Liver (tissue), 3 donors: ENCODE data around the gene MSMP.

ENCODE experiments used
- CTCF ChIP-seq: fragments of 150-350 bp; IDR thresholded peaks from 2 replicates; pipeline ENCODE4 v1.5.1; 2017; ENCODE audit warnings: improper control_type of control experiment, low read depth, low read length; ENCODE audit not compliant: missing input control
- EGR1 ChIP-seq, 2 donors: IDR thresholded peaks; 2 replicates each; pipeline ENCODE4 v1.6.1; 2016 to 2018; ENCODE audit warnings: antibody characterized with exemption in 2 of 2, low read depth in 2 of 2
- HNF4A ChIP-seq, 2 donors: conservative IDR thresholded peaks; 2 replicates each; pipeline ENCODE4 v1.6.1; 2016; ENCODE audit warnings: antibody characterized with exemption in 2 of 2, mild to moderate bottlenecking in 2 of 2
- RAD21 ChIP-seq, 2 donors: IDR thresholded peaks; 2 replicates each; pipeline ENCODE4 v1.6.1; 2016; ENCODE audit warnings: antibody characterized with exemption in 2 of 2, mild to moderate bottlenecking in 2 of 2
- REST ChIP-seq: IDR thresholded peaks from 2 replicates; pipeline ENCODE4 v1.6.1; 2016; ENCODE audit warnings: antibody characterized with exemption, mild to moderate bottlenecking
- TAF1 ChIP-seq: conservative IDR thresholded peaks from 2 replicates; pipeline ENCODE4 v1.6.1; 2016; ENCODE audit warnings: antibody characterized with exemption, mild to moderate bottlenecking
- TF ChIP-seq, protein P1 (sequence below): IDR thresholded peaks from 2 replicates; pipeline ENCODE4 v1.6.1; 2016; ENCODE audit warnings: antibody characterized with exemption
- TF ChIP-seq, protein P2 (sequence below): IDR thresholded peaks from 2 replicates; pipeline ENCODE4 v1.6.1; 2016; ENCODE audit warnings: antibody characterized with exemption
- TF ChIP-seq, protein P3 (sequence below): IDR thresholded peaks from 2 replicates; pipeline ENCODE4 v1.6.1; 2016; ENCODE audit warnings: antibody characterized with exemption
- donor health status: healthy.
- donor health status: healthy.

DNA sequence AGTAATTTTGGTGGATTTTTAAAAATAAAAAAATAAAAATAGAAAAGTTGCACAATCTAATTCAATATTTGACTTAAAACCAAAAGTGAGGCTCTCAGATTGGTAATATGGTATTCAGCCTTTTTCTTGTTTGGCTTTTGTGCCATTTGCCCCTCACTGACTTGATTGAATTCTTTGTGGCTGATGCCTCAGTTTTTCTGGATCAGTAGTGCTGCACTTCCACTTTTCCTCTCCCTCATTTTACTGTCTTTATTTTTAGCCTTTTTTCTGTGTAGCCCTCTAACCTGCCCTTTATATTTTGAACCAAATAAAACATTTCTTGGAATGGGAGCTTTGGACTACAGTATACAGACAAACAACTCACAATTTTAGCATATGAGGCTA lies 3.8 kb upstream of the MSMP start:
- TF ChIP-seq RAD21 (IDR thresholded peaks at IDR 0.05) (no peak), TAF1 (no peak), CTCF (no peak), REST (no peak), HNF4A (conservative IDR thresholded peaks at IDR 0.05) (no peak), EGR1 (IDR thresholded peaks at IDR 0.05; ENCODE audit: low read depth in 2 of 2) (no peak)
- TF ChIP-seq, protein P1, sequence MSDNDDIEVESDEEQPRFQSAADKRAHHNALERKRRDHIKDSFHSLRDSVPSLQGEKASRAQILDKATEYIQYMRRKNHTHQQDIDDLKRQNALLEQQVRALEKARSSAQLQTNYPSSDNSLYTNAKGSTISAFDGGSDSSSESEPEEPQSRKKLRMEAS, result no peak
- TF ChIP-seq, protein P2, sequence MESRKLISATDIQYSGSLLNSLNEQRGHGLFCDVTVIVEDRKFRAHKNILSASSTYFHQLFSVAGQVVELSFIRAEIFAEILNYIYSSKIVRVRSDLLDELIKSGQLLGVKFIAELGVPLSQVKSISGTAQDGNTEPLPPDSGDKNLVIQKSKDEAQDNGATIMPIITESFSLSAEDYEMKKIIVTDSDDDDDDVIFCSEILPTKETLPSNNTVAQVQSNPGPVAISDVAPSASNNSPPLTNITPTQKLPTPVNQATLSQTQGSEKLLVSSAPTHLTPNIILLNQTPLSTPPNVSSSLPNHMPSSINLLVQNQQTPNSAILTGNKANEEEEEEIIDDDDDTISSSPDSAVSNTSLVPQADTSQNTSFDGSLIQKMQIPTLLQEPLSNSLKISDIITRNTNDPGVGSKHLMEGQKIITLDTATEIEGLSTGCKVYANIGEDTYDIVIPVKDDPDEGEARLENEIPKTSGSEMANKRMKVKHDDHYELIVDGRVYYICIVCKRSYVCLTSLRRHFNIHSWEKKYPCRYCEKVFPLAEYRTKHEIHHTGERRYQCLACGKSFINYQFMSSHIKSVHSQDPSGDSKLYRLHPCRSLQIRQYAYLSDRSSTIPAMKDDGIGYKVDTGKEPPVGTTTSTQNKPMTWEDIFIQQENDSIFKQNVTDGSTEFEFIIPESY, result no peak
- TF ChIP-seq, protein P3, sequence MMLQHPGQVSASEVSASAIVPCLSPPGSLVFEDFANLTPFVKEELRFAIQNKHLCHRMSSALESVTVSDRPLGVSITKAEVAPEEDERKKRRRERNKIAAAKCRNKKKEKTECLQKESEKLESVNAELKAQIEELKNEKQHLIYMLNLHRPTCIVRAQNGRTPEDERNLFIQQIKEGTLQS, result no peak
